GM18868 (cell line): ENCODE results near the gene GPR25.

Experiments
- ATAC-seq: cut with Tn5 transposase; IDR thresholded peaks from one replicate; pipeline ENCODE4 v1.9.1; 2021; ENCODE audit warnings: mild to moderate bottlenecking, moderate library complexity; ENCODE audit not compliant: unreplicated experiment

Gene GPR25

GRCh38 chr1:200872446-200873115 is at the start of gene GPR25:
Gene GPR25 (plus strand): TSS chr1:200872981. CDS start chr1:200873038, 57 bp downstream.
- ATAC-seq = no peak

GRCh38 chr1:200831091-200831490 is 41.7 kb upstream of the GPR25 start:
- ATAC-seq = no peak

- no peak for ATAC-seq
Measured at GRCh38 chr1:200834383-200834782, 38.4 kb upstream of the GPR25 start.

- no peak for ATAC-seq
Measured at GRCh38 chr1:200836213-200836612, 36.6 kb upstream of the GPR25 start.

- ATAC-seq = no peak
Measured at GRCh38 chr1:200837931-200838571, 34.7 kb upstream of the GPR25 start.

- ATAC-seq = no peak
Measured at GRCh38 chr1:200838676-200839445, 33.9 kb upstream of the GPR25 start.

- ATAC-seq = no peak
Measured at GRCh38 chr1:200845360-200845759, 27.4 kb upstream of the GPR25 start.

GRCh38 chr1:200846398-200846797 is 26.4 kb upstream of the GPR25 start:
- ATAC-seq = no peak

- ATAC-seq = no peak
Measured at GRCh38 chr1:200849430-200849829, 23.4 kb upstream of the GPR25 start.

GRCh38 chr1:200850554-200850953 is 22.2 kb upstream of the GPR25 start:
- ATAC-seq = no peak

- no peak for ATAC-seq
Measured at GRCh38 chr1:200856716-200857357, 15.9 kb upstream of the GPR25 start.

- ATAC-seq = no peak
Measured at GRCh38 chr1:200857804-200858203, 15.0 kb upstream of the GPR25 start.

- peak; percentile 37 for ATAC-seq
Measured at GRCh38 chr1:200861937-200862647, 10.7 kb upstream of the GPR25 start.

GRCh38 chr1:200862713-200863415 is 9.9 kb upstream of the GPR25 start:
- ATAC-seq = no peak

GRCh38 chr1:200866116-200866515 is 6.7 kb upstream of the GPR25 start:
- no peak for ATAC-seq

GRCh38 chr1:200866521-200866920 is 6.3 kb upstream of the GPR25 start:
- peak; percentile 86 for ATAC-seq

- no peak for ATAC-seq
Measured at GRCh38 chr1:200867018-200867811, 5.6 kb upstream of the GPR25 start.

- ATAC-seq = no peak
Measured at GRCh38 chr1:200869376-200869752, 3.4 kb upstream of the GPR25 start.

- ATAC-seq = peak; percentile 62
Measured at GRCh38 chr1:200869753-200870391, 2.9 kb upstream of the GPR25 start.
